GM19397 (cell line): Measurements from ENCODE around the gene CAMKMT.

ENCODE experiments used
- ATAC-seq: cut with Tn5 transposase; IDR thresholded peaks from one replicate; pipeline ENCODE4 v1.9.1; 2021; ENCODE audit warnings: mild to moderate bottlenecking, moderate library complexity; ENCODE audit not compliant: unreplicated experiment

Gene CAMKMT

GRCh38 chr2:44547718-44548117 is 186.0 kb downstream of the CAMKMT start:
- ATAC-seq, result no peak

GRCh38 chr2:44548221-44549098 is 186.7 kb downstream of the CAMKMT start:
- no peak for ATAC-seq

- no peak for ATAC-seq
These were observed 187.3 kb downstream of the CAMKMT start for GRCh38 chr2:44549099-44549471.

DNA sequence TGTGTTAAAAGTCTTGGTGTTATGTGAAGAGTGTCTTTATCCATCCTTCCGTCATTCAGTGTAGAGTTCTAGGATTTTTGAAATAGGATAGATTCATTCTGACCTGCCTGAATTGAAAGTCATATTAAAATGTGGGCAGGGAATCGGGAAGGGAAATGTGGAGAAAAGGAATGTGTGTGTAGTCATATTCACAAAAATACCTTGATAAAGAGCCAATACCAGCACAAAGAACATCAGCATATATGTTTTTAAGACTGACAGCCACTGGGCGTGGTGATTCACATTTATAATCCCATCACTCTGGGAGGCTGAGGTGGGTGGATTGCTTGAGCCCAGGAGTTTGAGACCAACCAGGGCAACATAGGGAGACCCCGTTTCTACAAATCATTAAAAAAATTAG is 188.1 kb downstream of the CAMKMT start:
- no peak for ATAC-seq

GRCh38 chr2:44550561-44550960 is 188.8 kb downstream of the CAMKMT start:
- ATAC-seq, result no peak

DNA sequence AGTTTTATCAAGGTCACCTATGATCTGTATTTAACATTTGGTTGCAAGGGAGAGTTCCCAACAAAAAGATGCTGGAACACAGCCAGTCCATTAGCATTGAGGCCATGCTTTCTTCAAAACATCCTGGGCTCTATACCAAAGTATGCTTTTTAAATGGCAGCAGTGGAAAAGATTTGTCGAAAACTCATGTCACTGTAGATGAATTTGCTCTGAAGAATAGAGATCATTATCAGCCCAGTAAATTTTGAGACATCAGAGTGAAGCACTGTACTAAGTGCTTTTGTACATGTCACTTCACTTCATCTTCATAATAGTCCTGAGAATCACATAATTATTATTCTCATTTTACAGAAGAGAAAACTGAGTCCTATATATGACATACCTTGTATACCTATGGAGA is 189.8 kb downstream of the CAMKMT start:
- no peak for ATAC-seq

DNA sequence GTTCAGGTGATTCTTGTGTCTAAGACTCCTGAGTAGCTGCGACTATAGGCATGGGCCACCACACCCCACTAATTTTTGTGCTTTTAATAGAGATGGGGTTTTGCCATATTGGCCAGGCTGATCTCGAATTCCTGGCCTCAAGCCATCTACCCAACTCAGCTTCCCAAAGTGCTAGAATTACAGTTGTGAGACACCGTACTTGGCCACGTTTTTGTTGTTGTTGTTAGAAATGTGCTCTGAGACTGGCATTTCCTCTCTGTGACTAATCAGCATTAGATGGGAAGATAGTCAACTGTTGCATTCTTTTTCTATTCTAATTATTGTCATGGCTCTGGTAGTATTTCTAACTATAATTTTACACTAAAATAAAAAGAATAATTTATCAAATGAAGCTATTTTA is 191.7 kb downstream of the CAMKMT start:
- no peak for ATAC-seq

- no peak for ATAC-seq
These were observed 194.0 kb downstream of the CAMKMT start for GRCh38 chr2:44555700-44556099.

- ATAC-seq, result no peak
These were observed 197.4 kb downstream of the CAMKMT start for GRCh38 chr2:44559108-44559507.

DNA sequence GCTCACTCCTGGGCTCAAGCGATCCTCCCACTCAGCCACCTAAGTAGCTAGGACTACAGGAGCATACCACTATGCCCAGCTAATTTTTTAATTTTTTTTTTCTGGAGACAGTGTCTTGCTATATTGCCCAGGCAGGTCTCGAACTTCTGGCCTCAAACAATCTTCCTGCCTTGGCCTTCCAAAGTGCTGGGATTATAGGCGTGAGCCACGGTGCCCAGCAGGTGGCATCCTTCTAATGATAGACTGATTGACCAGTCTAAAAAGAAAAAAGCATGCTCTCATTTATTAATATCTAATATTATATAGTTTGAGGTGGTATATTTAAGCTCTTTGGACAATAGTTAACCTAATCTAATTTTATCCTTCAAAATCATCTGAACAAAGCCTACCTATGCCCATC is 198.6 kb downstream of the CAMKMT start:
- no peak for ATAC-seq

- no peak for ATAC-seq
These were observed 199.2 kb downstream of the CAMKMT start for GRCh38 chr2:44560941-44561340.

DNA sequence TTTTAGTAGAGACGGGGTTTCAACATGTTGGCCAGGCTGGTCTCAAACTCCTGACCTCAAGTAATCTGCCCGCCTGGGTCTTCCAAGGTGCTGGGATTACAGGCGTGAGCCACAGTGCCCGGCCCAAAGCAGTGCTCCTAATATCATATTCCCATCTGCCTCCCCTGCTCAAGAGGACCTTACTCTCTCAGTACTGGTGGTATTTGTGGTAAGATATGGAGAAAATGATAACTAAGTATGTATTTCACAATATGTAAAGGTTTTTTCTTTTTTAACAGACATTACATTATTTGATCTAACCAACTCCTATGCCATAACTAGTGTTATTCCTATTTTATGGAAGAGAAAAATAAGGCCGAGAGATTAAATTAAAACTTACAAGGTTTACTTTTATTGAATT is 201.0 kb downstream of the CAMKMT start:
- ATAC-seq, result no peak

- no peak for ATAC-seq
These were observed 203.0 kb downstream of the CAMKMT start for GRCh38 chr2:44564752-44565151.

GRCh38 chr2:44566059-44566458 is 204.3 kb downstream of the CAMKMT start:
- no peak for ATAC-seq

DNA sequence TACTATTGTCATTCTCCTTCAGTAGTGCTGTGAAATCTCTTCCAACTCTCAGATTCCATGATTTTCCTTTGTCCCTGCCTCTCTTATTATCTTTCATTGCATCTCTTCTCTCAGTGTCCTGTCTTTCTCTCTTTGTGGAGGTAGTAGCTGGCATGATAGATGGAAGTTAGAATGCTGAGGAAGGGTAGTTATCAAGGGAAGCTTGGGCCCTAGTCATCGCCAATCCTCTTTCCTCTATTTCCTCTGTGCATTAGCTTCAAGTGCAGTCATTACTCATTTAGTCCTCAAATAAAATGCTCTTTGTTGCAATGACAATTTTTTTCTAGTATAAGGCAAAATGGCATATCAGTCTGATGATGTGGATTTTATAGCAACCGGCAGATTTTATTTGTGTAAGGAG is 207.7 kb downstream of the CAMKMT start:
- ATAC-seq, result no peak

- ATAC-seq, result no peak
These were observed 208.5 kb downstream of the CAMKMT start for GRCh38 chr2:44570271-44570670.

DNA sequence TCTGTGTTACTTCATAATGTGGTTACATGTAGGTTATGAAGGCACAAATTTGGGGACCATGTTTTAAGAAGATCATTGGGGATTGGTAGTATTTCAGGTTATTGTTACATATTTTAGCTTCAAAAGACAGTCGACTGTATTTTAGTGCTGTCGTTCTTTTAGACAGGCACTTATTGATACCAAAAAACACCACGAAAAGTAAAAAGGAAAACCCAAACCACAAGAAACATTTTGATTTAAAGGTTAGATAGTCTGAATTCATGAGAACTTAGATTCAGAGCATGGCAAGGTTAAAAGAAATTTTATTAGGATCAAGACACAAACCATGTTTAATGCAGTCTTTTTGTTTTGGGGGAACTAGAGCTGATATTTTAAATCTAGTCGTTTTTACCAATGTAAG is 209.0 kb downstream of the CAMKMT start:
- ATAC-seq, result no peak

- ATAC-seq, result no peak
These were observed 210.6 kb downstream of the CAMKMT start for GRCh38 chr2:44572196-44572900.

DNA sequence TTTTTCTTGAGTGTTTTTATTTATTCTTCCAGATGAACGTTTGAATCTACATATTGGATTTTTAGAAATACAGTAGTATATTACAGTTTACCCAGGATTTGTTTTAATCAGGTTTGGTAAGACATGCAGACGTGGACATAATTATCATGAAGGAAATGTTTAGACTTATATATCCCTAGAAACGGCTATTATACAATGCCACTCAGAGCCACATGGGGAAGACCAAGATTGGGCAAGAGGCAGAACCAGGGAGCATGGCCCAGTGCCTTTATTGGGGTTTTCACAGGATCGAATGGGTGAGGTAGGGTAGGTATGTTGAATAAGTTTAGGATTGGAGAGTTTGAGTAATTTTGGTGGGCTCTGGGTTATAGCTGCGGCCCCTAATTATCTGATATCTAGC is 212.2 kb downstream of the CAMKMT start:
- ATAC-seq, result no peak

GRCh38 chr2:44578471-44579093 is 216.8 kb downstream of the CAMKMT start:
- ATAC-seq, result no peak

- no peak for ATAC-seq
These were observed 217.5 kb downstream of the CAMKMT start for GRCh38 chr2:44579115-44579836.
